ENCODE measurements around the gene ZSCAN2.
"Not testable (repeated sequence)": the region's sequence is repeated elsewhere in the genome, so short reads cannot be mapped to it uniquely, and the experiment has no call there.

The ZSCAN2 gene

GRCh38 chr15:84600687-84601554 lies at the start of gene ZSCAN2:
Gene ZSCAN2, plus strand, starts transcription at chr15:84601009. Its CDS starts 2,919 bp downstream, at chr15:84603928.
- H3K27me3 ChIP-seq (ENCODE audit: insufficient read depth, low read length), result no peaks in the 10 kb centered on the region
- H3K36me3 ChIP-seq (ENCODE audit: insufficient read depth, low read depth, low read length), result peaks cover 21% of the 10 kb centered on the region
- peak within 1 kb of the TSS; percentile 37 for H3K27ac ChIP-seq (ENCODE audit: low read length)
- no peaks in the 10 kb centered on the region for H3K9me3 ChIP-seq (ENCODE audit: insufficient read depth, low read depth, low read length)
- peak within 1 kb of the TSS; percentile 80 for H3K9ac ChIP-seq (ENCODE audit: low read depth, low read length)
- peaks cover 23% of the 10 kb centered on the region for H3K4me1 ChIP-seq (ENCODE audit: insufficient read depth, low read length)
- peak within 1 kb of the TSS; percentile 77 for H3K4me3 ChIP-seq (ENCODE audit: low read length)

DNA sequence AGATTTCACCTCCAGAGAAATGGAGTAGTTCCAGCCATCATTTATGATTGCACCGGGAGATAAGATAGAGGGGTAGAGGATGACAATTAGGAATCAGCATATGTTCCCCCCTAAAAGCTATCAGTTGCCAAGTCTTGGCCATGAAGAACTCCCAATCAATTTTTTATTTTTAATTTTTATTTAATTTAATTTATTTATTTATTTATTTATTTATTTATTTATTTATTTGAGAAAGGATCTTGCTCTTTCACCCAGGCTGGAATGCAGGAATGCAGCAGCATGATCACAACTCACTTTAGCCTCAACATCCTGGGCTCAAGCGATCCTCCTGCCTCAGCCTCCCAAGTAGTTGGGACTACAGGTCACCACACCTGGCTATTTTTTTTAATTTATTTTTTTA lies 49.2 kb upstream of the ZSCAN2 start:
- not testable (repeated sequence) for H3K9me3 ChIP-seq (ENCODE audit: insufficient read depth, low read depth, low read length); H3K27ac ChIP-seq (ENCODE audit: low read length); H3K27me3 ChIP-seq (ENCODE audit: insufficient read depth, low read length); H3K4me3 ChIP-seq (ENCODE audit: low read length); H3K36me3 ChIP-seq (ENCODE audit: insufficient read depth, low read depth, low read length); H3K4me1 ChIP-seq (ENCODE audit: insufficient read depth, low read length); H3K9ac ChIP-seq (ENCODE audit: low read depth, low read length)

DNA sequence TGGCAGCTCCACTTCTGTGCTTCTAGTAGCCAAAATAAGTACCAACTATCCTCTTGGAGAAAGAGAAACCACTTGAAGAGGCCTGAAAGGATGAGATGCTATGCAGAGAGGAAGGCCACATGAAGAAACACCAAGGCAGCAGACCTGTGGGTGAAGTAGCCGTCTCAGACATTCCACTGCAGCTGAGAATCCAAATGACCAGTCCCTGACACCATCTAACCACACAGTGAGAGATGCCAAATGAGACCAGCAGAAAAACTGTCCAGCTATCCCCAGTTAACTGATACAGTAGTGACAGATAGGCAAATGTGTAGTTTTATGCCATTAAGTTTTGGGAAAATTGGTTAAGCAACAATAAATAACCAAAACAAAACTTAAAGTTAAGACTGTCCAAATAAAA lies 47.9 kb upstream of the ZSCAN2 start:
- Histone ChIP-seq H3K9ac (ENCODE audit: low read depth, low read length) (no peak overlapping the region), H3K4me3 (ENCODE audit: low read length) (no peak overlapping the region), H3K27ac (ENCODE audit: low read length) (no peak overlapping the region), H3K36me3 (ENCODE audit: insufficient read depth, low read depth, low read length) (no peaks in the 10 kb centered on the region), H3K4me1 (ENCODE audit: insufficient read depth, low read length) (no peaks in the 10 kb centered on the region), H3K27me3 (ENCODE audit: insufficient read depth, low read length) (no peaks in the 10 kb centered on the region), H3K9me3 (ENCODE audit: insufficient read depth, low read depth, low read length) (no peaks in the 10 kb centered on the region)

GRCh38 chr15:84556690-84557089 lies 44.1 kb upstream of the ZSCAN2 start:
- not testable (repeated sequence) for H3K27ac ChIP-seq (ENCODE audit: low read length); H3K9me3 ChIP-seq (ENCODE audit: insufficient read depth, low read depth, low read length); H3K4me3 ChIP-seq (ENCODE audit: low read length); H3K9ac ChIP-seq (ENCODE audit: low read depth, low read length); H3K4me1 ChIP-seq (ENCODE audit: insufficient read depth, low read length); H3K27me3 ChIP-seq (ENCODE audit: insufficient read depth, low read length); H3K36me3 ChIP-seq (ENCODE audit: insufficient read depth, low read depth, low read length)

GRCh38 chr15:84568021-84568420 lies 32.8 kb upstream of the ZSCAN2 start:
- not testable (repeated sequence) for H3K4me3 ChIP-seq (ENCODE audit: low read length); H3K9ac ChIP-seq (ENCODE audit: low read depth, low read length); H3K36me3 ChIP-seq (ENCODE audit: insufficient read depth, low read depth, low read length); H3K4me1 ChIP-seq (ENCODE audit: insufficient read depth, low read length); H3K27ac ChIP-seq (ENCODE audit: low read length); H3K27me3 ChIP-seq (ENCODE audit: insufficient read depth, low read length); H3K9me3 ChIP-seq (ENCODE audit: insufficient read depth, low read depth, low read length)

DNA sequence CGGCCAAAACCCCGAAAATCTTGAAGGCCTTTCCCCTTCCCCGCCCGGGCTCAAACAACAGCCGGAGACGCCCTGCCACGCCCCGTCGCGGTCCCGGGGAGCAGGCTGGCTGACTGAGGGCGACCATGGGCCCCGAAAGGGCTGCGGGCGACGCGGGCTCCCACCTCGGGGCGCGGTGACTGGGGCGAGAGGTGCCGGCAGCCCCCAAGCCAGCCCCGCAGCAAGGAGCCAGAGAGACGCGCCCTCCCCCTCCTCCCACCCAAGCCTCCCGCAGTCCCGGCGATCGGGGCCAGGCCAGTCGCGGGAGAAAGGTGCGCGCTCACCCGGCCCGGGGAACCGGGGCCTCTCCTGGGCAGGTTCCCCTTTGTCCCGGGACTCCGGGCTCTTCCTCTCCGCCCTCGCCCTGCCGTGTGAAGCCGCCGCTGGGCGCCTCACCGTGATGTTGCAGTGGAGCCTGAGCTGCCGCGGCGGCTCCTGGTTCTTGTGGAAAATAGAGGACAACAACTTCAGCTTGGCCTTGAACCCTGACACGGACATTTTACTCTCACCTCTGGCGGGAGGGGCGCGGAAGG lies 30.6 kb upstream of the ZSCAN2 start:
- Histone ChIP-seq H3K36me3 (ENCODE audit: insufficient read depth, low read depth, low read length) (no peaks in the 10 kb centered on the region), H3K9me3 (ENCODE audit: insufficient read depth, low read depth, low read length) (no peaks in the 10 kb centered on the region), H3K4me1 (ENCODE audit: insufficient read depth, low read length) (no peaks in the 10 kb centered on the region), H3K9ac (ENCODE audit: low read depth, low read length) (peak overlapping the region; percentile 73), H3K4me3 (ENCODE audit: low read length) (peak overlapping the region; percentile 84), H3K27ac (ENCODE audit: low read length) (no peak overlapping the region), H3K27me3 (ENCODE audit: insufficient read depth, low read length) (peaks cover 7% of the 10 kb centered on the region; the same call in 1 of the 2 replicates)

DNA sequence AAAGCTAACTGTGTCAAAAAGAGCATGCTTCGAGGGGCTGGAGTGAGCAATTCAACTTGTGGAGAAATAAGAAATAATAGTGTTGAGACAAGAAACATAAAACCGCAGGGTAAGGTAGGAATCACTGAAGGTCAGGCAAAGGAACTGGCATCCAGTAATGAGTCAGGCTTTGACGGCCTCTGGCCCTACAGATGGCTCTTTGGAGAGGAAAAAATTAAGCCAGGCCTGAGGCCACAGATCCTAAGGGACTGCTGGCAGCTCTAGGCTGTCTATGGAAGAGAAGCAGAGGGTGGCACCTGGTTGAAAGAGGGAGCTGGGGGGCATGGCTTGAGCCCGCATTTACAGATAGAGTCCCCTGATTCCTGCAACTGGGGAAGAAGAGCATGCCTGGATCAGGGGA lies 28.6 kb upstream of the ZSCAN2 start:
- H3K9me3 ChIP-seq (ENCODE audit: insufficient read depth, low read depth, low read length), result no peaks in the 10 kb centered on the region
- no peak overlapping the region for H3K27ac ChIP-seq (ENCODE audit: low read length)
- H3K36me3 ChIP-seq (ENCODE audit: insufficient read depth, low read depth, low read length), result no peaks in the 10 kb centered on the region
- no peak overlapping the region for H3K9ac ChIP-seq (ENCODE audit: low read depth, low read length)
- no peak overlapping the region for H3K4me3 ChIP-seq (ENCODE audit: low read length)
- H3K27me3 ChIP-seq (ENCODE audit: insufficient read depth, low read length), result peaks cover 7% of the 10 kb centered on the region; the same call in 1 of the 2 replicates
- H3K4me1 ChIP-seq (ENCODE audit: insufficient read depth, low read length), result no peaks in the 10 kb centered on the region

DNA sequence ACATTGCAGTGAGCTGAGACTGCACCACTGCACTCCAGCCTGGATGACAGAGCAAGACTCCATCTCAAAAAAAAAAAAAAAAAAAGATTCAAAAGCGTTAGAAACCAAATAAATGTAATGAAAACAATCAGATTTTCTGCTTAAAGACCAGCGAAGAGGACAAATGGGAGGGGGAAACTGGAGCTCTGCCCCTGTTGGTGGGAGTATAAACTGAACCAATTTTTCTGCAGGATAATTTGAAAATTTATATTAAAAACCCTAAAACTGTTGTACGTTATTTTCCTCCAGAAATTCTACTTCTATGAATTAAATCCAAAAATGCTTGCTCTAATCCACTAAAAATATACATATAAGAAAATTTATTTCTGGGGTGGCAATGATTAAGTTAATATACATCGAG lies 25.3 kb upstream of the ZSCAN2 start:
- no peaks in the 10 kb centered on the region for H3K4me1 ChIP-seq (ENCODE audit: insufficient read depth, low read length)
- H3K9ac ChIP-seq (ENCODE audit: low read depth, low read length), result no peak overlapping the region
- H3K9me3 ChIP-seq (ENCODE audit: insufficient read depth, low read depth, low read length), result no peaks in the 10 kb centered on the region
- H3K27me3 ChIP-seq (ENCODE audit: insufficient read depth, low read length), result peaks cover 7% of the 10 kb centered on the region; the same call in 1 of the 2 replicates
- H3K4me3 ChIP-seq (ENCODE audit: low read length), result no peak overlapping the region
- no peaks in the 10 kb centered on the region for H3K36me3 ChIP-seq (ENCODE audit: insufficient read depth, low read depth, low read length)
- H3K27ac ChIP-seq (ENCODE audit: low read length), result no peak overlapping the region

GRCh38 chr15:84577891-84578290 lies 22.9 kb upstream of the ZSCAN2 start:
- H3K9me3 ChIP-seq (ENCODE audit: insufficient read depth, low read depth, low read length); H3K4me3 ChIP-seq (ENCODE audit: low read length); H3K36me3 ChIP-seq (ENCODE audit: insufficient read depth, low read depth, low read length); H3K9ac ChIP-seq (ENCODE audit: low read depth, low read length); H3K27me3 ChIP-seq (ENCODE audit: insufficient read depth, low read length); H3K27ac ChIP-seq (ENCODE audit: low read length); H3K4me1 ChIP-seq (ENCODE audit: insufficient read depth, low read length): not testable (repeated sequence)

DNA sequence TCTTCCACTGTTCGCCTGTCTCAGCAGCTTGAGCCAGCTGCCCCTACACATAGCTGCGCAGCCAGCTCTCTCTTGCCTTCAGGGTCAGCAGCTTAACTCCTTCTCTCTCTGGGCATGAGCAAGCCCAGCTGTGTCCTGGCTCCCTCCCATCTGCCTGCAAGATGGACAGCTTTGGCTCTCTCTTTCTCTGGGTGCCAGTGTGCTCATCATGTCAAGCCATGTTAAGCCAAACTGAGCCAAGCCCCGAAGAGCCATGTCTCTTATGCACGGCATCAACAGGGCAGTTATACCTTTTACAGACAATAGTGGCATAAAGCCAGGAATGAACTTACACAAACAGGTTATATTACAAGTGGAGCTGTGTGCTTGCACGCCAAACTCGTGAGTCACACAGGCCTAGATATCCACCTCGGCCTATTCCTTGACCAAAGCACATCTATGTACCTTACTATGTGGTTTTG lies 21.5 kb upstream of the ZSCAN2 start:
- H3K27me3 ChIP-seq (ENCODE audit: insufficient read depth, low read length); H3K4me3 ChIP-seq (ENCODE audit: low read length); H3K4me1 ChIP-seq (ENCODE audit: insufficient read depth, low read length); H3K27ac ChIP-seq (ENCODE audit: low read length); H3K36me3 ChIP-seq (ENCODE audit: insufficient read depth, low read depth, low read length); H3K9me3 ChIP-seq (ENCODE audit: insufficient read depth, low read depth, low read length); H3K9ac ChIP-seq (ENCODE audit: low read depth, low read length): not testable (repeated sequence)

GRCh38 chr15:84581676-84582428 lies 19.0 kb upstream of the ZSCAN2 start:
- H3K27ac ChIP-seq (ENCODE audit: low read length); H3K36me3 ChIP-seq (ENCODE audit: insufficient read depth, low read depth, low read length); H3K9me3 ChIP-seq (ENCODE audit: insufficient read depth, low read depth, low read length); H3K4me3 ChIP-seq (ENCODE audit: low read length); H3K9ac ChIP-seq (ENCODE audit: low read depth, low read length); H3K27me3 ChIP-seq (ENCODE audit: insufficient read depth, low read length); H3K4me1 ChIP-seq (ENCODE audit: insufficient read depth, low read length): not testable (repeated sequence)

Measured in iPS-20b (cell line).